Thymus (tissue), 11 donors: ENCODE data around the gene LCN15. TPM values are rescaled to one million over a fixed set of nuclear protein-coding genes. Genes with fewer than 3 reads are reported as not detected.
A peak's percentile ranks its signal among the peaks of the same experiment; 100 is the strongest.

Experiments used
- DNase-seq, 9 donors: peaks; one replicate each; pipeline ENCODE4 v3.0.0-alpha.2; 2013; ENCODE audit warnings: low spot score in 9 of 9, low read depth in 6 of 9, missing footprints in 1 of 9
- H3K27ac ChIP-seq, 2 donors: one replicate each; pipeline ENCODE4 v1.5.1; 2013; ENCODE audit warnings: control low read depth in 1 of 2, low read depth in 1 of 2, low read length in 1 of 2, mild to moderate bottlenecking in 1 of 2, moderate library complexity in 1 of 2
- H3K27me3 ChIP-seq, 2 donors: one replicate each; pipeline ENCODE4 v1.5.1; 2013; ENCODE audit warnings: low read length in 1 of 2; ENCODE audit not compliant: control insufficient read depth in 2 of 2, insufficient read depth in 1 of 2
- H3K36me3 ChIP-seq, 2 donors: one replicate each; pipeline ENCODE4 v1.5.1; 2013; ENCODE audit warnings: low read length in 1 of 2, mild to moderate bottlenecking in 1 of 2, moderate library complexity in 1 of 2; ENCODE audit not compliant: control insufficient read depth in 2 of 2, insufficient read depth in 2 of 2
- H3K4me1 ChIP-seq, 2 donors: one replicate each; pipeline ENCODE4 v1.5.1; 2013; ENCODE audit warnings: low read length in 2 of 2; ENCODE audit not compliant: control insufficient read depth in 2 of 2, insufficient read depth in 2 of 2
- H3K4me3 ChIP-seq, 2 donors: one replicate each; pipeline ENCODE4 v1.5.1; 2013; ENCODE audit warnings: low read length in 2 of 2, control low read depth in 1 of 2, mild to moderate bottlenecking in 1 of 2
- H3K9me3 ChIP-seq, 2 donors: one replicate each; pipeline ENCODE4 v1.5.1; 2013; ENCODE audit warnings: low read length in 1 of 2, mild to moderate bottlenecking in 1 of 2; ENCODE audit not compliant: control insufficient read depth in 2 of 2, insufficient read depth in 1 of 2
- WGBS: extraction: QIAGEN DNeasy Blood & Tissue Kit; methylation state at CpG from one replicate; pipeline ENCODE4 v1.1.7; 2013; 5-methylcytosine and 5-hydroxymethylcytosine counted together
- polyA plus RNA-seq: library from polyadenylated mRNA; stranded (reverse); fragments of 200-250 nt; gene quantifications from one replicate; pipeline ENCODE4 v1.2.3, GENCODE V29; 2013
- total RNA-seq: library from RNA; stranded (reverse); fragments of 120-200 nt; gene quantifications from one replicate; pipeline ENCODE4 v1.2.4, GENCODE V29; 2013
- donor health status: healthy.

LCN15 gene
- total and polyA plus RNA-seq, 2 donors = 0.05 to 0.43 TPM

- H3K9me3 ChIP-seq = peaks cover 0 to 5% of the 10 kb centered on the region in 2 donors
- H3K4me1 ChIP-seq = peaks cover 0 to 12% of the 10 kb centered on the region in 2 donors
- no peak overlapping the region for H3K4me3 ChIP-seq
- no peak for DNase-seq
- no peak overlapping the region for H3K27ac ChIP-seq
- 97% methylated on average over 22 of the region's 22 CpGs for WGBS
- H3K36me3 ChIP-seq = no peaks in the 10 kb centered on the region
- peaks cover 0 to 15% of the 10 kb centered on the region in 2 donors for H3K27me3 ChIP-seq
Observed at GRCh38 chr9:136747161-136748060, 16.9 kb downstream of the LCN15 start.

DNA sequence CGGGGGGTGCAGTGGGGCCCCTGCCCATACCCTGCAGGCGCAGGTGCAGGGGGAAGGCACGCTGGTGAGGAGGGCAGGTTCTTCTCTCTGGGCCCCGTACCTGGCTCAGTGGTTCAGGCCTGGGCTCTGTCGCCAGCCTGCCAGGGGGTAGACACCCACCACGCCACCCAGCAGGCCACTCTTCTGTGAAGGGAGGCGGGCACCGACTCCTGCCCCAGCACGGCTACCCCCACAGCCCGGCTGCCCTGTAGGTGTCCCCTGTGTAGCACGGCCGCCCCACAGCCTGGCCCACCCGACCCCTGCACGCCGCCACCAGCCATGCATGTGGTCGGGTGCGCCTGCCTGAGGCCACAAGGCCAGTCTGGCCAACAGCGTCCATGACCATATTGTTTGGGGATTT is 17.7 kb downstream of the LCN15 start:
- peaks cover 0 to 4% of the 10 kb centered on the region in 2 donors for H3K9me3 ChIP-seq
- no peaks in the 10 kb centered on the region for H3K36me3 ChIP-seq
- H3K4me1 ChIP-seq = peaks cover 1 to 20% of the 10 kb centered on the region in 2 donors
- WGBS = 95% methylated on average over 18 of the region's 18 CpGs
- no peak overlapping the region for H3K4me3 ChIP-seq
- no peak overlapping the region for H3K27ac ChIP-seq
- H3K27me3 ChIP-seq = peaks cover 0 to 23% of the 10 kb centered on the region in 2 donors
- DNase-seq = no peak

- H3K27me3 ChIP-seq = peaks cover 0 to 28% of the 10 kb centered on the region in 2 donors
- WGBS = 91% methylated on average over 22 of the region's 22 CpGs
- no peak overlapping the region for H3K27ac ChIP-seq
- peaks cover 6 to 25% of the 10 kb centered on the region in 2 donors for H3K4me1 ChIP-seq
- peaks cover 0 to 6% of the 10 kb centered on the region in 2 donors for H3K9me3 ChIP-seq
- no peaks in the 10 kb centered on the region for H3K36me3 ChIP-seq
- no peak for DNase-seq
- H3K4me3 ChIP-seq = no peak overlapping the region
Observed at GRCh38 chr9:136746155-136746490, 18.2 kb downstream of the LCN15 start.

GRCh38 chr9:136745389-136746154 is 18.7 kb downstream of the LCN15 start:
- no peak overlapping the region for H3K4me3 ChIP-seq
- DNase-seq = no peak
- peaks cover 3 to 31% of the 10 kb centered on the region in 2 donors for H3K27me3 ChIP-seq
- no peak overlapping the region for H3K27ac ChIP-seq
- H3K36me3 ChIP-seq = no peaks in the 10 kb centered on the region
- H3K4me1 ChIP-seq = peaks cover 8 to 31% of the 10 kb centered on the region in 2 donors
- 96% methylated on average over 23 of the region's 23 CpGs for WGBS
- H3K9me3 ChIP-seq = peaks cover 0 to 6% of the 10 kb centered on the region in 2 donors

DNA sequence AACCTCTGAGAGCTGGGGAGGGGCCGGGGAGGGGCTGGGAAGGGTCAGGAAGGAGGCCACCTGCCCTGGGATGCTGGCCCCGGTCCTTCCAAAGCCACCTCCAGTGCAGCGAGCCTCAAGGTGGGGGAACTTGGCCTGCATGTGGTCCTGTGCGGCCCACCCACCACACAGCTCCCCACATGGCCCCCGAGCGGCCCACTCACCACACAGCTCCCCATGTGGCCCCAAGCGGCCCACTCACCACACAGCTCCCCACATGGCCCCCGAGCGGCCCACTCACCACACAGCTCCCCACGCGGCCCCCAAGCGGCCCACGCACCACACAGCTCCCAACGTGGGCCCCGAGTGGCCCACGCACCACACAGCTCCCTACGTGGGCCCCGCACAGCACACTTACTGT is 19.5 kb downstream of the LCN15 start:
- Histone ChIP-seq H3K9me3 (peaks cover 0 to 6% of the 10 kb centered on the region in 2 donors), H3K4me3 (no peak overlapping the region), H3K27ac (no peak overlapping the region), H3K36me3 (no peaks in the 10 kb centered on the region), H3K27me3 (peaks cover 3 to 31% of the 10 kb centered on the region in 2 donors), H3K4me1 (peaks cover 8 to 32% of the 10 kb centered on the region in 2 donors)
- WGBS = 88% methylated on average over 18 of the region's 18 CpGs
- no peak for DNase-seq

GRCh38 chr9:136743639-136744211 is 20.6 kb downstream of the LCN15 start:
- peaks cover 8 to 27% of the 10 kb centered on the region in 2 donors for H3K4me1 ChIP-seq

DNA sequence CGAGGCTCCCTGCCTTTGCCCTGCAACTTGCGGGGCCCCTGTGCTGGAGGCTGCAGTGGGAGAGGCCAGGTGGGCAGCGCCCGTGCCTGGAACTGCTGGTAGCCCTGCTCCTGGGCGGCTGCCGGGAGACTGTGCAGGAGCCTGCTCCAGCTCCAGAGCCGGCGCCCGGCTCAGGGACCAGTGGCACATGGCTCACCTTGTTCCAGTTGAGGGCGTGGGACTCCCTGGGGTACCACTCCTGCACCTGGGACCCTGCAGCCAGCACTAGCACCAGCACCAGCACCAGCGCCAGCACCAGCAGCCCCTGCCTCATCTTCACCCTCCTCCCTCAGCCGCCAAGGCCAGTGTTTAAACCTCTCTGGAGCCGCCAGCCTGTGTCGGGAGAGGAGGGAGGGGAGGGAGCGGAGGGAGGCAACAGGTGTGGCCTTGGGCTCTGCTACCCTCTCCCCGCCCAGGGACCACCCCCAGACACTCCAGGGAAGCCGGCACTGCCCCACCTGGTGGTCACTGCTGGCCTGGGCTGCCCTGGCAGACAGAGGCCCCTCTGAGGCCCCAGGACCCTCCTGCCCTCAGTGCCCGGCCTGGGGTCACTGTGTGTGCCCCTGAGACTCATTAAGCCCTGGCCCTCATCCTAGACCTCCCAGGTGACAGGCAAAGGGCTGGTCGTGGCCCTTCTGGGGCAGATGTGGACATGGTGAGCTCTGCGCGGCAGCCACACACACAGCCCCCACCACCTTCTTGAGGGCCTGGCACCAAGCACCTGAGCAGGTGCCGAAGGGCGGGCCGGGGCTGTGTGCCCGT is 21.5 kb downstream of the LCN15 start, which contains the start of gene LCN10:
Gene LCN10 (minus strand): TSS at position 350 of the 801 bp plus-strand sequence. CDS start 37 bp downstream, at position 313.
- H3K36me3 ChIP-seq = no peaks in the 10 kb centered on the region
- DNase-seq = no peak
- peaks cover 3 to 33% of the 10 kb centered on the region in 2 donors for H3K27me3 ChIP-seq
- no peak within 1 kb of the TSS for H3K27ac ChIP-seq
- no peak within 1 kb of the TSS for H3K4me3 ChIP-seq
- H3K9me3 ChIP-seq = peaks cover 0 to 6% of the 10 kb centered on the region in 2 donors
- H3K4me1 ChIP-seq = peaks cover 8 to 27% of the 10 kb centered on the region in 2 donors
- 62% methylated on average over 25 of the region's 25 CpGs for WGBS

More at GRCh38 chr9:136743639-136744211, 20.6 kb downstream of the LCN15 start:
- peaks cover 3 to 33% of the 10 kb centered on the region in 2 donors for H3K27me3 ChIP-seq
- H3K4me3 ChIP-seq = no peak overlapping the region
- H3K9me3 ChIP-seq = peaks cover 0 to 6% of the 10 kb centered on the region in 2 donors
- H3K36me3 ChIP-seq = no peaks in the 10 kb centered on the region
- 92% methylated on average over 16 of the region's 16 CpGs for WGBS
- H3K27ac ChIP-seq = no peak overlapping the region
- no peak for DNase-seq

GRCh38 chr9:136741883-136742571 is 22.3 kb downstream of the LCN15 start:
- H3K27ac ChIP-seq = no peak overlapping the region
- H3K36me3 ChIP-seq = no peaks in the 10 kb centered on the region
- peaks cover 3 to 33% of the 10 kb centered on the region in 2 donors for H3K27me3 ChIP-seq
- 11% methylated on average over 32 of the region's 32 CpGs for WGBS
- peaks cover 0 to 6% of the 10 kb centered on the region in 2 donors for H3K9me3 ChIP-seq
- peak in 1 of 9 donors; percentile 43 for DNase-seq
- peak overlapping the region in 1 of 2 donors; percentile 16 for H3K4me3 ChIP-seq
- peaks cover 8 to 27% of the 10 kb centered on the region in 2 donors for H3K4me1 ChIP-seq
